GM23338 (cell line): ENCODE data around the gene EHD2. TPM values are rescaled to one million over a fixed set of nuclear protein-coding genes. Genes with fewer than 3 reads are reported as not detected.

Experiments
- ATAC-seq: fragments of 200-7000 bp; cut with Tn5 transposase; 3 replicates; pipeline ENCODE4 v1.9.1; 2020
- DNase-seq: peaks from one replicate; pipeline ENCODE4 v3.0.0-alpha.2; 2015; ENCODE audit warnings: low spot score
- H2AFZ ChIP-seq: fragments of 200-600 bp; sonication (generic); 2 replicates; pipeline ENCODE4 v1.8.0; 2016; ENCODE audit warnings: antibody characterized with exemption, mild to moderate bottlenecking, moderate library complexity
- H3F3A ChIP-seq: fragments of 200-600 bp; sonication (generic); replicated peaks from 2 replicates; pipeline ENCODE4 v1.8.0; 2017; ENCODE audit warnings: antibody characterized with exemption, mixed run types, low read depth
- H3K27ac ChIP-seq: fragments of 200-600 bp; sonication (generic); 2 replicates; pipeline ENCODE4 v1.6.1; 2016; ENCODE audit warnings: low read depth
- H3K27me3 ChIP-seq: fragments of 200-600 bp; sonication (generic); 2 replicates; pipeline ENCODE4 v1.8.0; 2016; ENCODE audit warnings: mild to moderate bottlenecking, mixed run types, moderate library complexity; ENCODE audit not compliant: insufficient read depth
- H3K36me3 ChIP-seq: fragments of 200-600 bp; sonication (generic); 2 replicates; pipeline ENCODE4 v1.8.0; 2016; ENCODE audit warnings: mild to moderate bottlenecking; ENCODE audit not compliant: insufficient read depth
- H3K4me1 ChIP-seq: fragments of 200-600 bp; sonication (generic); 2 replicates; pipeline ENCODE4 v1.8.0; 2016; ENCODE audit warnings: mild to moderate bottlenecking, moderate library complexity; ENCODE audit not compliant: insufficient read depth
- H3K4me2 ChIP-seq: fragments of 200-600 bp; sonication (generic); 2 replicates; pipeline ENCODE4 v1.7.1; 2017; ENCODE audit warnings: mixed run types
- H3K4me3 ChIP-seq: fragments of 200-600 bp; sonication (generic); 2 replicates; pipeline ENCODE4 v1.6.1; 2016; ENCODE audit warnings: mixed run types
- H3K79me2 ChIP-seq: fragments of 200-600 bp; sonication (generic); replicated peaks from 2 replicates; pipeline ENCODE4 v1.8.0; 2017; ENCODE audit warnings: mild to moderate bottlenecking; ENCODE audit not compliant: insufficient read depth
- H3K9me2 ChIP-seq: fragments of 200-600 bp; sonication (generic); 2 replicates; pipeline ENCODE4 v1.8.0; 2017; ENCODE audit not compliant: insufficient read depth
- H4K20me1 ChIP-seq: fragments of 200-600 bp; sonication (generic); replicated peaks from 2 replicates; pipeline ENCODE4 v1.8.0; 2017; ENCODE audit warnings: mild to moderate bottlenecking; ENCODE audit not compliant: insufficient read depth
- H3K27ac Mint-ChIP-seq: 2 replicates; pipeline ENCODE4 v1.8.0; 2020; ENCODE audit warnings: inconsistent platforms, mild to moderate bottlenecking, moderate library complexity, mixed read lengths
- H3K27me3 Mint-ChIP-seq: 3 replicates; pipeline ENCODE4 v1.8.0; 2022; ENCODE audit warnings: low read depth, mild to moderate bottlenecking, moderate library complexity, mixed read lengths, inconsistent platforms; ENCODE audit not compliant: insufficient read depth, poor library complexity
- H3K36me3 Mint-ChIP-seq: 3 replicates; pipeline ENCODE4 v1.8.0; 2021; ENCODE audit warnings: low read depth, mild to moderate bottlenecking, inconsistent platforms, moderate library complexity, mixed read lengths
- H3K4me1 Mint-ChIP-seq: 3 replicates; pipeline ENCODE4 v1.8.0; 2020; ENCODE audit warnings: mild to moderate bottlenecking, inconsistent platforms, mixed read lengths
- H3K4me3 Mint-ChIP-seq: 3 replicates; pipeline ENCODE4 v1.8.0; 2021; ENCODE audit warnings: moderate library complexity, mild to moderate bottlenecking, inconsistent platforms, mixed read lengths
- H3K9me3 Mint-ChIP-seq: 3 replicates; pipeline ENCODE4 v1.8.0; 2020; ENCODE audit warnings: moderate library complexity, mild to moderate bottlenecking, inconsistent platforms, mixed read lengths
- CREB1 ChIP-seq: fragments of 250-450 bp; sonication (Bioruptor Pico); IDR thresholded peaks from 2 replicates; pipeline ENCODE4 v1.5.0; 2020; ENCODE audit warnings: low read depth, mild to moderate bottlenecking, moderate library complexity
- EZH2 ChIP-seq: fragments of 200-600 bp; sonication (generic); IDR thresholded peaks from one replicate; pipeline ENCODE4 v1.8.0; 2017; ENCODE audit warnings: antibody characterized with exemption, mild to moderate bottlenecking, low read depth; ENCODE audit not compliant: unreplicated experiment
- EZH2phosphoT487 ChIP-seq: fragments of 200-600 bp; sonication (generic); IDR thresholded peaks from one replicate; pipeline ENCODE4 v1.8.1; 2018; ENCODE audit warnings: antibody characterized with exemption; ENCODE audit not compliant: unreplicated experiment
- JUNB ChIP-seq: IDR thresholded peaks from one replicate; pipeline ENCODE4 v1.6.1; 2016; ENCODE audit warnings: antibody characterized with exemption; ENCODE audit not compliant: unreplicated experiment
- NANOG ChIP-seq: IDR thresholded peaks from 2 replicates; pipeline ENCODE4 v1.6.1; 2016; ENCODE audit warnings: antibody characterized with exemption, borderline replicate concordance
- POLR2AphosphoS5 ChIP-seq: IDR thresholded peaks from 2 replicates; pipeline ENCODE4 v1.6.1; 2016; ENCODE audit warnings: antibody characterized with exemption, low read depth
- STAT1 ChIP-seq: IDR thresholded peaks from one replicate; pipeline ENCODE4 v1.6.1; 2016; ENCODE audit warnings: antibody characterized with exemption; ENCODE audit not compliant: unreplicated experiment
- ZNF114 ChIP-seq: fragments of 250-450 bp; sonication (Bioruptor Pico); IDR thresholded peaks from 2 replicates; pipeline ENCODE4 v1.5.0; 2020; ENCODE audit warnings: mild to moderate bottlenecking, moderate library complexity
- ZNF331 ChIP-seq: fragments of 250-450 bp; sonication (Bioruptor Pico); IDR thresholded peaks from 2 replicates; pipeline ENCODE4 v1.5.0; 2020; ENCODE audit warnings: low read depth, mild to moderate bottlenecking, moderate library complexity
- polyA plus RNA-seq: library from polyadenylated mRNA; unstranded; fragments of >200 nt; fragmentation: Nextera tagmentation; extraction: Ambion mirVana; gene quantifications from 2 replicates; pipeline ENCODE4 v1.2.1, GENCODE V29; 2016
- total RNA-seq: library from RNA; depleted of rRNA; stranded (reverse); fragments of >200 nt; shearing (Covaris generic); gene quantifications from 2 replicates; pipeline ENCODE4 v1.2.3, GENCODE V29; 2014
- TF ChIP-seq, protein P1 (sequence below): IDR thresholded peaks from 2 replicates; pipeline ENCODE4 v1.6.1; 2016; ENCODE audit warnings: antibody characterized with exemption
- TF ChIP-seq, protein P2 (sequence below): IDR thresholded peaks from one replicate; pipeline ENCODE4 v1.6.1; 2018; ENCODE audit warnings: antibody characterized with exemption; ENCODE audit not compliant: unreplicated experiment
- TF ChIP-seq, protein P3 (sequence below): fragments of 250-450 bp; sonication (Bioruptor Pico); IDR thresholded peaks from 2 replicates; pipeline ENCODE4 v1.5.0; 2020; ENCODE audit warnings: mild to moderate bottlenecking, moderate library complexity
- TF ChIP-seq, protein P4 (sequence below), 2 experiments: fragments of 200-600 bp in 1 of 2; sonication (generic) in 1 of 2; conservative IDR thresholded peaks; 2 replicates each; pipeline versions ENCODE4 v1.5.1 to v1.6.1; 2016 to 2017; ENCODE audit warnings: antibody characterized with exemption in 2 of 2, low read depth in 2 of 2, mild to moderate bottlenecking in 2 of 2, moderate library complexity in 1 of 2

The EHD2 gene
- total and polyA plus RNA-seq, 2 experiments from 2014 or later = 6.6 to 10.8 TPM

DNA sequence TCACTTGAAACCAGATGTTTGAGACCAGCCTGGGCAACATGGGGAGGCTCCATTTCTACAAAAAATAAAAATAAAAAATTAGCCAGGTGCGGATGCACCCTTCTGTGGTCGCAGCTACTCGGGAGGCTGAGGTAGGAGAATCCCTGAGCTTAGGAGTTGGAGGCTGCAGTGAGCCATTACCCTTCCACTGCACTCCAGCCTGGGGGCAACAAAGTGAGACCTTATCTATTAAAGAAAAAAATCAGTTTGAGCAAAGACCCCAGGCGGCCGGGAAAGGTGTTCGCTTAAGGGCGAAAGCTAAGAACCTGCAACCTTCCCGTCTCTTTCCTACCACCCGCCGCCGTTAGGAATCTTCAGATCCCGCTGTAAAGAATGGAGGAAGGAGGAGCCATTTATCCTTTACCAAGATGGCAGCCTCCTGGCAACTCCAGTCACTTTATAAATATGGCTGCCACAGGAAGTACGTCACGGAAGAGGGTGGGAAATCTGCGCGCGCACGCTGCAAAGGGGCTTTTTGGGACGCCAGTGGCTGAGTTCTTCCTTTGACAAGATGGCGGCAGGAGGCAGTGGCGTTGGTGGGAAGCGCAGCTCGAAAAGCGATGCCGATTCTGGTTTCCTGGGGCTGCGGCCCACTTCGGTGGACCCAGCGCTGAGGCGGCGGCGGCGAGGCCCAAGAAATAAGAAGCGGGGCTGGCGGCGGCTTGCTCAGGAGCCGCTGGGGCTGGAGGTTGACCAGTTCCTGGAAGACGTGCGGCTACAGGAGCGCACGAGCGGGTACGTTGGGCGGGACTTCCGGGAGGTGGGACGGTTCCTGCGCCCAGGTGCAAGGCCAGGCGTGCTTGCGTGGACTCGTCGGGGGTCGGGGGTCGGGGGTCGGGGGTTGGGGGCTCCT, 32.0 kb downstream of the EHD2 start, which contains the start of gene NOP53:
NOP53 (plus strand) TSS at position 537 of the 892 bp plus-strand sequence; CDS start at position 551, 14 bp downstream.
- TF ChIP-seq, protein P1, sequence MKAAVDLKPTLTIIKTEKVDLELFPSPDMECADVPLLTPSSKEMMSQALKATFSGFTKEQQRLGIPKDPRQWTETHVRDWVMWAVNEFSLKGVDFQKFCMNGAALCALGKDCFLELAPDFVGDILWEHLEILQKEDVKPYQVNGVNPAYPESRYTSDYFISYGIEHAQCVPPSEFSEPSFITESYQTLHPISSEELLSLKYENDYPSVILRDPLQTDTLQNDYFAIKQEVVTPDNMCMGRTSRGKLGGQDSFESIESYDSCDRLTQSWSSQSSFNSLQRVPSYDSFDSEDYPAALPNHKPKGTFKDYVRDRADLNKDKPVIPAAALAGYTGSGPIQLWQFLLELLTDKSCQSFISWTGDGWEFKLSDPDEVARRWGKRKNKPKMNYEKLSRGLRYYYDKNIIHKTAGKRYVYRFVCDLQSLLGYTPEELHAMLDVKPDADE = peak; percentile 95
- TF ChIP-seq CREB1 (peak; percentile 94), ZNF114 (CRISPR knock-in tag) (peak; percentile 94; the same call in 1 of the 2 replicates), ZNF331 (CRISPR knock-in tag) (peak; percentile 45; the same call in 1 of the 2 replicates), EZH2phosphoT487 (no peak), EZH2 (no peak), JUNB (no peak), STAT1 (no peak), POLR2AphosphoS5 (peak; percentile 88), NANOG (no peak)
- TF ChIP-seq, protein P2, sequence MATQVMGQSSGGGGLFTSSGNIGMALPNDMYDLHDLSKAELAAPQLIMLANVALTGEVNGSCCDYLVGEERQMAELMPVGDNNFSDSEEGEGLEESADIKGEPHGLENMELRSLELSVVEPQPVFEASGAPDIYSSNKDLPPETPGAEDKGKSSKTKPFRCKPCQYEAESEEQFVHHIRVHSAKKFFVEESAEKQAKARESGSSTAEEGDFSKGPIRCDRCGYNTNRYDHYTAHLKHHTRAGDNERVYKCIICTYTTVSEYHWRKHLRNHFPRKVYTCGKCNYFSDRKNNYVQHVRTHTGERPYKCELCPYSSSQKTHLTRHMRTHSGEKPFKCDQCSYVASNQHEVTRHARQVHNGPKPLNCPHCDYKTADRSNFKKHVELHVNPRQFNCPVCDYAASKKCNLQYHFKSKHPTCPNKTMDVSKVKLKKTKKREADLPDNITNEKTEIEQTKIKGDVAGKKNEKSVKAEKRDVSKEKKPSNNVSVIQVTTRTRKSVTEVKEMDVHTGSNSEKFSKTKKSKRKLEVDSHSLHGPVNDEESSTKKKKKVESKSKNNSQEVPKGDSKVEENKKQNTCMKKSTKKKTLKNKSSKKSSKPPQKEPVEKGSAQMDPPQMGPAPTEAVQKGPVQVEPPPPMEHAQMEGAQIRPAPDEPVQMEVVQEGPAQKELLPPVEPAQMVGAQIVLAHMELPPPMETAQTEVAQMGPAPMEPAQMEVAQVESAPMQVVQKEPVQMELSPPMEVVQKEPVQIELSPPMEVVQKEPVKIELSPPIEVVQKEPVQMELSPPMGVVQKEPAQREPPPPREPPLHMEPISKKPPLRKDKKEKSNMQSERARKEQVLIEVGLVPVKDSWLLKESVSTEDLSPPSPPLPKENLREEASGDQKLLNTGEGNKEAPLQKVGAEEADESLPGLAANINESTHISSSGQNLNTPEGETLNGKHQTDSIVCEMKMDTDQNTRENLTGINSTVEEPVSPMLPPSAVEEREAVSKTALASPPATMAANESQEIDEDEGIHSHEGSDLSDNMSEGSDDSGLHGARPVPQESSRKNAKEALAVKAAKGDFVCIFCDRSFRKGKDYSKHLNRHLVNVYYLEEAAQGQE = no peak
- TF ChIP-seq, protein P3, sequence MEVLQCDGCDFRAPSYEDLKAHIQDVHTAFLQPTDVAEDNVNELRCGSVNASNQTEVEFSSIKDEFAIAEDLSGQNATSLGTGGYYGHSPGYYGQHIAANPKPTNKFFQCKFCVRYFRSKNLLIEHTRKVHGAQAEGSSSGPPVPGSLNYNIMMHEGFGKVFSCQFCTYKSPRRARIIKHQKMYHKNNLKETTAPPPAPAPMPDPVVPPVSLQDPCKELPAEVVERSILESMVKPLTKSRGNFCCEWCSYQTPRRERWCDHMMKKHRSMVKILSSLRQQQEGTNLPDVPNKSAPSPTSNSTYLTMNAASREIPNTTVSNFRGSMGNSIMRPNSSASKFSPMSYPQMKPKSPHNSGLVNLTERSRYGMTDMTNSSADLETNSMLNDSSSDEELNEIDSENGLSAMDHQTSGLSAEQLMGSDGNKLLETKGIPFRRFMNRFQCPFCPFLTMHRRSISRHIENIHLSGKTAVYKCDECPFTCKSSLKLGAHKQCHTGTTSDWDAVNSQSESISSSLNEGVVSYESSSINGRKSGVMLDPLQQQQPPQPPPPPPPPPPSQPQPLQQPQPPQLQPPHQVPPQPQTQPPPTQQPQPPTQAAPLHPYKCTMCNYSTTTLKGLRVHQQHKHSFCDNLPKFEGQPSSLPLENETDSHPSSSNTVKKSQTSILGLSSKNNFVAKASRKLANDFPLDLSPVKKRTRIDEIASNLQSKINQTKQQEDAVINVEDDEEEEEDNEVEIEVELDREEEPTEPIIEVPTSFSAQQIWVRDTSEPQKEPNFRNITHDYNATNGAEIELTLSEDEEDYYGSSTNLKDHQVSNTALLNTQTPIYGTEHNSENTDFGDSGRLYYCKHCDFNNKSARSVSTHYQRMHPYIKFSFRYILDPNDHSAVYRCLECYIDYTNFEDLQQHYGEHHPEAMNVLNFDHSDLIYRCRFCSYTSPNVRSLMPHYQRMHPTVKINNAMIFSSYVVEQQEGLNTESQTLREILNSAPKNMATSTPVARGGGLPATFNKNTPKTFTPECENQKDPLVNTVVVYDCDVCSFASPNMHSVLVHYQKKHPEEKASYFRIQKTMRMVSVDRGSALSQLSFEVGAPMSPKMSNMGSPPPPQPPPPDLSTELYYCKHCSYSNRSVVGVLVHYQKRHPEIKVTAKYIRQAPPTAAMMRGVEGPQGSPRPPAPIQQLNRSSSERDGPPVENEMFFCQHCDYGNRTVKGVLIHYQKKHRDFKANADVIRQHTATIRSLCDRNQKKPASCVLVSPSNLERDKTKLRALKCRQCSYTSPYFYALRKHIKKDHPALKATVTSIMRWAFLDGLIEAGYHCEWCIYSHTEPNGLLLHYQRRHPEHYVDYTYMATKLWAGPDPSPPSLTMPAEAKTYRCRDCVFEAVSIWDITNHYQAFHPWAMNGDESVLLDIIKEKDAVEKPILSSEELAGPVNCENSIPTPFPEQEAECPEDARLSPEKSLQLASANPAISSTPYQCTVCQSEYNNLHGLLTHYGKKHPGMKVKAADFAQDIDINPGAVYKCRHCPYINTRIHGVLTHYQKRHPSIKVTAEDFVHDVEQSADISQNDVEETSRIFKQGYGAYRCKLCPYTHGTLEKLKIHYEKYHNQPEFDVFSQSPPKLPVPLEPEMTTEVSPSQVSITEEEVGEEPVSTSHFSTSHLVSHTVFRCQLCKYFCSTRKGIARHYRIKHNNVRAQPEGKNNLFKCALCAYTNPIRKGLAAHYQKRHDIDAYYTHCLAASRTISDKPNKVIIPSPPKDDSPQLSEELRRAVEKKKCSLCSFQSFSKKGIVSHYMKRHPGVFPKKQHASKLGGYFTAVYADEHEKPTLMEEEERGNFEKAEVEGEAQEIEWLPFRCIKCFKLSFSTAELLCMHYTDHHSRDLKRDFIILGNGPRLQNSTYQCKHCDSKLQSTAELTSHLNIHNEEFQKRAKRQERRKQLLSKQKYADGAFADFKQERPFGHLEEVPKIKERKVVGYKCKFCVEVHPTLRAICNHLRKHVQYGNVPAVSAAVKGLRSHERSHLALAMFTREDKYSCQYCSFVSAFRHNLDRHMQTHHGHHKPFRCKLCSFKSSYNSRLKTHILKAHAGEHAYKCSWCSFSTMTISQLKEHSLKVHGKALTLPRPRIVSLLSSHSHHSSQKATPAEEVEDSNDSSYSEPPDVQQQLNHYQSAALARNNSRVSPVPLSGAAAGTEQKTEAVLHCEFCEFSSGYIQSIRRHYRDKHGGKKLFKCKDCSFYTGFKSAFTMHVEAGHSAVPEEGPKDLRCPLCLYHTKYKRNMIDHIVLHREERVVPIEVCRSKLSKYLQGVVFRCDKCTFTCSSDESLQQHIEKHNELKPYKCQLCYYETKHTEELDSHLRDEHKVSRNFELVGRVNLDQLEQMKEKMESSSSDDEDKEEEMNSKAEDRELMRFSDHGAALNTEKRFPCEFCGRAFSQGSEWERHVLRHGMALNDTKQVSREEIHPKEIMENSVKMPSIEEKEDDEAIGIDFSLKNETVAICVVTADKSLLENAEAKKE (CRISPR knock-in tag) = no peak
- TF ChIP-seq, protein P4, sequence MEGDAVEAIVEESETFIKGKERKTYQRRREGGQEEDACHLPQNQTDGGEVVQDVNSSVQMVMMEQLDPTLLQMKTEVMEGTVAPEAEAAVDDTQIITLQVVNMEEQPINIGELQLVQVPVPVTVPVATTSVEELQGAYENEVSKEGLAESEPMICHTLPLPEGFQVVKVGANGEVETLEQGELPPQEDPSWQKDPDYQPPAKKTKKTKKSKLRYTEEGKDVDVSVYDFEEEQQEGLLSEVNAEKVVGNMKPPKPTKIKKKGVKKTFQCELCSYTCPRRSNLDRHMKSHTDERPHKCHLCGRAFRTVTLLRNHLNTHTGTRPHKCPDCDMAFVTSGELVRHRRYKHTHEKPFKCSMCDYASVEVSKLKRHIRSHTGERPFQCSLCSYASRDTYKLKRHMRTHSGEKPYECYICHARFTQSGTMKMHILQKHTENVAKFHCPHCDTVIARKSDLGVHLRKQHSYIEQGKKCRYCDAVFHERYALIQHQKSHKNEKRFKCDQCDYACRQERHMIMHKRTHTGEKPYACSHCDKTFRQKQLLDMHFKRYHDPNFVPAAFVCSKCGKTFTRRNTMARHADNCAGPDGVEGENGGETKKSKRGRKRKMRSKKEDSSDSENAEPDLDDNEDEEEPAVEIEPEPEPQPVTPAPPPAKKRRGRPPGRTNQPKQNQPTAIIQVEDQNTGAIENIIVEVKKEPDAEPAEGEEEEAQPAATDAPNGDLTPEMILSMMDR (conservative IDR thresholded peaks at IDR 0.05; ENCODE audit: low read depth in 2 of 2) = no peak
- H3K27ac Mint-ChIP-seq = peak within 1 kb of the TSS; percentile 100
- peaks cover 22% of the 10 kb centered on the region for H3K36me3 ChIP-seq
- H3K27ac ChIP-seq = peak within 1 kb of the TSS; percentile 92
- no peaks in the 10 kb centered on the region for H3K9me3 Mint-ChIP-seq
- peaks cover 5% of the 10 kb centered on the region; the same call in 1 of the 2 replicates for H3K9me2 ChIP-seq
- H3K36me3 Mint-ChIP-seq = peaks cover 33% of the 10 kb centered on the region
- H3F3A ChIP-seq = peaks cover 30% of the 10 kb centered on the region
- H2AFZ ChIP-seq = no peak within 1 kb of the TSS
- H3K79me2 ChIP-seq = peaks cover 35% of the 10 kb centered on the region
- H4K20me1 ChIP-seq = peaks cover 15% of the 10 kb centered on the region
- H3K27me3 ChIP-seq = no peaks in the 10 kb centered on the region
- H3K4me2 ChIP-seq = peak within 1 kb of the TSS; percentile 71
- peak within 1 kb of the TSS; percentile 99 for H3K4me3 Mint-ChIP-seq
- ATAC-seq (peak; percentile 76), DNase-seq (peak; percentile 99)
- H3K4me3 ChIP-seq = peak within 1 kb of the TSS; percentile 85
- peaks cover 10% of the 10 kb centered on the region for H3K4me1 Mint-ChIP-seq
- peaks cover 18% of the 10 kb centered on the region for H3K27me3 Mint-ChIP-seq
- peaks cover 13% of the 10 kb centered on the region for H3K4me1 ChIP-seq
